Hepatocyte (in vitro differentiated cells): ENCODE data around the gene USH1C. TPM values are rescaled to one million over a fixed set of nuclear protein-coding genes. Genes with fewer than 3 reads are reported as not detected.

Source experiments
- DNase-seq: peaks from one replicate; pipeline ENCODE4 v3.0.0-alpha.2; 2016; ENCODE audit warnings: low spot score
- H2AFZ ChIP-seq: fragments of 200-600 bp; sonication (generic); 2 replicates; pipeline ENCODE4 v1.6.0; 2016; ENCODE audit warnings: antibody characterized with exemption, mild to moderate bottlenecking
- H3K27ac ChIP-seq: fragments of 200-600 bp; sonication (generic); 2 replicates; pipeline ENCODE4 v1.5.1; 2016; ENCODE audit warnings: mild to moderate bottlenecking
- H3K27me3 ChIP-seq: fragments of 200-600 bp; sonication (generic); 2 replicates; pipeline ENCODE4 v1.6.1; 2016
- H3K36me3 ChIP-seq: fragments of 200-600 bp; sonication (generic); replicated peaks from 2 replicates; pipeline ENCODE4 v1.5.1; 2016; ENCODE audit warnings: low read depth; ENCODE audit not compliant: insufficient read depth
- H3K4me1 ChIP-seq: fragments of 200-600 bp; sonication (generic); 2 replicates; pipeline ENCODE4 v1.5.1; 2016; ENCODE audit warnings: mild to moderate bottlenecking, moderate library complexity; ENCODE audit not compliant: insufficient read depth
- H3K4me2 ChIP-seq: fragments of 200-600 bp; sonication (generic); 2 replicates; pipeline ENCODE4 v1.6.0; 2016
- H3K4me3 ChIP-seq: fragments of 200-600 bp; sonication (generic); 2 replicates; pipeline ENCODE4 v1.5.1; 2016; ENCODE audit warnings: mild to moderate bottlenecking
- H3K79me2 ChIP-seq: fragments of 200-600 bp; sonication (generic); 2 replicates; pipeline ENCODE4 v1.6.0; 2017; ENCODE audit warnings: mild to moderate bottlenecking
- H3K9me2 ChIP-seq: fragments of 200-600 bp; sonication (generic); replicated peaks from 2 replicates; pipeline ENCODE4 v1.6.0; 2017; ENCODE audit warnings: mild to moderate bottlenecking; ENCODE audit not compliant: insufficient read depth
- H3K9me3 ChIP-seq: fragments of 200-600 bp; sonication (generic); 2 replicates; pipeline ENCODE4 v1.5.1; 2016; ENCODE audit warnings: low read depth, mild to moderate bottlenecking
- H4K20me1 ChIP-seq: fragments of 200-600 bp; sonication (generic); 2 replicates; pipeline ENCODE4 v1.6.0; 2016; ENCODE audit warnings: mild to moderate bottlenecking; ENCODE audit not compliant: insufficient read depth, poor library complexity, severe bottlenecking
- CTCF ChIP-seq: fragments of 200-600 bp; sonication (generic); IDR thresholded peaks from 2 replicates; pipeline ENCODE4 v1.5.1; 2016; ENCODE audit warnings: antibody characterized with exemption, mild to moderate bottlenecking; ENCODE audit not compliant: poor library complexity
- EZH2 ChIP-seq: fragments of 200-600 bp; sonication (generic); IDR thresholded peaks from 2 replicates; pipeline ENCODE4 v1.6.1; 2016; ENCODE audit warnings: antibody characterized with exemption, mild to moderate bottlenecking, borderline replicate concordance
- EZH2phosphoT487 ChIP-seq: fragments of 200-600 bp; sonication (generic); IDR thresholded peaks from one replicate; pipeline ENCODE4 v1.6.1; 2018; ENCODE audit warnings: antibody characterized with exemption, mild to moderate bottlenecking, low read depth, moderate library complexity; ENCODE audit not compliant: unreplicated experiment, severe bottlenecking
- WGBS: methylation state at CpG from one replicate; pipeline ENCODE4 v1.1.6; 2016; ENCODE audit warnings: low lambda C conversion rate; ENCODE audit errors: missing lambda C conversion rate; 5-methylcytosine and 5-hydroxymethylcytosine counted together
- polyA plus RNA-seq: library from polyadenylated mRNA; unstranded; fragments of >200 nt; fragmentation: Nextera tagmentation; extraction: Ambion mirVana; gene quantifications from 2 replicates; pipeline ENCODE4 v1.2.1, GENCODE V29; 2016
- total RNA-seq: library from RNA; depleted of rRNA; stranded (reverse); fragments of >200 nt; gene quantifications from 2 replicates; pipeline ENCODE4 v1.2.3, GENCODE V29; 2014

USH1C gene
- total and polyA plus RNA-seq, 2 experiments from 2014 or later: 54.3 to 60.6 TPM

GRCh38 chr11:17525570-17525969 is 18.6 kb downstream of the USH1C start:
- H3K27me3 ChIP-seq: no peaks in the 10 kb centered on the region
- no peaks in the 10 kb centered on the region for H3K9me3 ChIP-seq
- DNase-seq: no peak
- no peaks in the 10 kb centered on the region for H3K36me3 ChIP-seq
- no peaks in the 10 kb centered on the region for H3K9me2 ChIP-seq
- TF ChIP-seq EZH2phosphoT487 (no peak), CTCF (no peak), EZH2 (no peak)
- no peaks in the 10 kb centered on the region for H4K20me1 ChIP-seq
- H2AFZ ChIP-seq: no peak overlapping the region
- no peaks in the 10 kb centered on the region for H3K4me1 ChIP-seq
- no peak overlapping the region for H3K27ac ChIP-seq
- no peak overlapping the region for H3K4me3 ChIP-seq
- 76% methylated on average over 4 of the region's 4 CpGs for WGBS
- H3K79me2 ChIP-seq: peaks cover 18% of the 10 kb centered on the region
- no peak overlapping the region for H3K4me2 ChIP-seq

- H2AFZ ChIP-seq: no peak overlapping the region
- H3K36me3 ChIP-seq: no peaks in the 10 kb centered on the region
- no peaks in the 10 kb centered on the region for H3K9me3 ChIP-seq
- no peaks in the 10 kb centered on the region for H4K20me1 ChIP-seq
- H3K9me2 ChIP-seq: no peaks in the 10 kb centered on the region
- DNase-seq: no peak
- no peaks in the 10 kb centered on the region for H3K4me1 ChIP-seq
- WGBS: 93% methylated on average over 9 of the region's 9 CpGs
- H3K27ac ChIP-seq: no peak overlapping the region
- H3K79me2 ChIP-seq: peaks cover 8% of the 10 kb centered on the region
- H3K4me3 ChIP-seq: no peak overlapping the region
- H3K27me3 ChIP-seq: no peaks in the 10 kb centered on the region
- no peak for TF ChIP-seq CTCF
- no peak for TF ChIP-seq EZH2phosphoT487
- TF ChIP-seq EZH2: no peak
- H3K4me2 ChIP-seq: no peak overlapping the region
Measured at GRCh38 chr11:17524221-17524620, 20.0 kb downstream of the USH1C start.

- no peak overlapping the region for H3K4me3 ChIP-seq
- H3K36me3 ChIP-seq: no peaks in the 10 kb centered on the region
- H3K79me2 ChIP-seq: peaks cover 2% of the 10 kb centered on the region
- H3K4me1 ChIP-seq: no peaks in the 10 kb centered on the region
- no peak for DNase-seq
- H4K20me1 ChIP-seq: no peaks in the 10 kb centered on the region
- WGBS: 92% methylated on average over 13 of the region's 17 CpGs
- H3K4me2 ChIP-seq: no peak overlapping the region
- TF ChIP-seq CTCF (no peak), EZH2 (no peak), EZH2phosphoT487 (no peak)
- H3K27ac ChIP-seq: no peak overlapping the region
- H3K27me3 ChIP-seq: no peaks in the 10 kb centered on the region
- H2AFZ ChIP-seq: no peak overlapping the region
- H3K9me2 ChIP-seq: no peaks in the 10 kb centered on the region
- no peaks in the 10 kb centered on the region for H3K9me3 ChIP-seq
Measured at GRCh38 chr11:17522655-17523054, 21.6 kb downstream of the USH1C start.
